HG02981 (cell line): ENCODE data around the gene MON2.
A peak's percentile ranks its signal among the peaks of the same experiment; 100 is the strongest.
"Not testable (repeated sequence)": the region's sequence is repeated elsewhere in the genome, so short reads cannot be mapped to it uniquely, and the experiment has no call there.

Experiments
- ATAC-seq: cut with Tn5 transposase; IDR thresholded peaks from one replicate; pipeline ENCODE4 v1.9.1; 2021; ENCODE audit warnings: mild to moderate bottlenecking, moderate library complexity; ENCODE audit not compliant: unreplicated experiment

MON2 gene

DNA sequence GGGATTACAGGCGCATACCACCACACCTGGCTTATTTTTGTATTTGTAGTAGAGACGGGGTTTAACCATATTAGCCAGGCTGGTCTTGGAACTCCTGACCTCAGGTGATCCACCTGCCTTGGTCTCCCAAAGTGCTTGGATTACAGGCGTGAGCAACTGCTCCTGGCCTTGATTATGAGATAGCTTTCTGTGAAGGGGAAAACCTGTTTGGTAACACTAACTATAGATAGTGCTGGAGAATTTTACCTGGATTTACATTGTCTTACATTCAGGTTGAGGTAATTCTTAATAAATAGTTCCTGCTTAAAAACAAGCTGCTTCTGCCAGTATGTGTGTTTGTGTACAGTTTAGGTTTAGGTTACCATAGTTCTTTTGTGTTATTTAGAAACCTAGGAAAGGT lies 77.1 kb downstream of the MON2 start:
- no peak for ATAC-seq

GRCh38 chr12:62552906-62553556 lies 86.4 kb downstream of the MON2 start:
- ATAC-seq = no peak

GRCh38 chr12:62559366-62559765 lies 92.7 kb downstream of the MON2 start:
- not testable (repeated sequence) for ATAC-seq

DNA sequence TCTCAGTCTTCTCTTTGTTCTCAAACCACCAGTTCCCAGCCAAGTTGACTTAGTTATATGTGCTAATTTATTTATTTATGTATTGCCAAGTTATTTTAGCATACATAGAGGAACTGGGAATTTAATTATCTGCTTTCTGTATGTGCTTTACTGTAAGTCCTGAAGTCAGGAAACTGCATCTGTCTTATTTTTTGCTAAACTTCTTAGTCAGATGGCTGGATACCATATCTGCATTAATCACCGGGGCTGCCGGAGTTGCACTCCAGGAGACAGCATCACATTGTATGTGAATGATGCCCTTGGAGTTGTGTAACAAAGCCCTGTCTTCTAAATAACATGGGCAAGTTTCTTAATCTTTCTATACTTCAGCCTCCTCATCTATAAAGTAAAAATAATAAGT lies 96.2 kb downstream of the MON2 start:
- no peak for ATAC-seq

DNA sequence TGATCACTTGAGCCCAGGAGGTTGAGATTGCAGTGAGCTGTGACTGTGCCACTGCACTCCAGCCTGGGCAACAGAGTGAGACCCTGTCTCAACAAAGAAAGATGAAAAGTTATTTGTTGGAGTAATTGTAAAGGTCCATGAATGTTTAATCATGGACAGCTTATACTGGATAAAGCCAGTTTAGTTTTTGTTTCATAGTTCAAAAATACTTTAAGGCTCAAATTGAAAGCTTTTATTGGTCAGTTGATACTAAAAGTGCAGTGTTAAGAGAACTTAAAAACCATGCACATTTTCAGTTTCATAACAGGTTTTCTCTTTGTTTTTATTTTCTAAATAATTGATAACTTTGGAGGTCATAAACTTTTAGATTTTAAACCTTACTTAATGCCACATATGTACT lies 108.4 kb downstream of the MON2 start:
- peak; percentile 82 for ATAC-seq

DNA sequence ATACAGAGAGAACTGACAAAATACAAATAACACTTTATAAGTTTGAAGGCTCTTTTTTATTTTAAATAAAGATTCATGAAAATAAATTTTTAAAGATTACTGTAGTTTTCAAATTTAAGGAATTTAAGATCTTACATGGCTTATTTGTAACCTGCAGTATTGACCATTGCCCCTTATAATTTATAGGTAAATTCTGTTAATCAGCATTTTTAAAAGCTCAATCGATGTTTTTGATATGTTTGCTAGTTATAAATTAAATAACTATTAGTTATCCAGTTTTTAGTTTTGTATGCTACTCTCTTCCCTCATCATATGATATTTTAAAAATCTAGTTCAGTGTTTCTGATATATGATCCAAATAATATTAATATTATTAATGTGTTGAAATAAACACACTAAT lies 109.9 kb downstream of the MON2 start:
- ATAC-seq = no peak

GRCh38 chr12:62578726-62579125 lies 112.1 kb downstream of the MON2 start:
- no peak for ATAC-seq

GRCh38 chr12:62581288-62582064 lies 114.8 kb downstream of the MON2 start:
- ATAC-seq = peak; percentile 72

- ATAC-seq = no peak
Measured at GRCh38 chr12:62582065-62582366, 115.4 kb downstream of the MON2 start.

GRCh38 chr12:62584619-62585018 lies 118.0 kb downstream of the MON2 start:
- ATAC-seq = no peak

GRCh38 chr12:62586850-62587249 lies 120.2 kb downstream of the MON2 start:
- ATAC-seq = no peak

GRCh38 chr12:62588916-62589315 lies 122.3 kb downstream of the MON2 start:
- no peak for ATAC-seq

DNA sequence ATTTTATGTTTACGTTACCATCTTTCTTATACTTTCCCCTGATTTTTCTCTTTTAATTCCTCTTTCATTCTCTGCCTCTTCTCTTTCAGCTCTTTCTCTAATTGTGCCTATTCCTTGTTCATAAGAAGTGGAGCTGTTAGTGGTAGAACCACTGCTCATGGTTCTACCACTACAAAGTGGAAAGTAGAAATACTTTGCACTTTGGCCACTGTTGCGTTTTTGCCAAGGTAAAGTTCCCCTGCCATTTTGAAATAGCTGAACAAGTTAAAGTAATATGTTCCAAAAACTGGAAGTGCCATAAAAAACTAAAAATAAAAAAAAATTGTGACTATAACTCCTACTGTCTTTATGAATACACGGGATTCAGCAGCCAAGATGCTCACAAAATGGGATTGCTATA lies 130.6 kb downstream of the MON2 start:
- ATAC-seq = no peak

GRCh38 chr12:62598846-62599245 lies 132.2 kb downstream of the MON2 start:
- ATAC-seq = no peak

DNA sequence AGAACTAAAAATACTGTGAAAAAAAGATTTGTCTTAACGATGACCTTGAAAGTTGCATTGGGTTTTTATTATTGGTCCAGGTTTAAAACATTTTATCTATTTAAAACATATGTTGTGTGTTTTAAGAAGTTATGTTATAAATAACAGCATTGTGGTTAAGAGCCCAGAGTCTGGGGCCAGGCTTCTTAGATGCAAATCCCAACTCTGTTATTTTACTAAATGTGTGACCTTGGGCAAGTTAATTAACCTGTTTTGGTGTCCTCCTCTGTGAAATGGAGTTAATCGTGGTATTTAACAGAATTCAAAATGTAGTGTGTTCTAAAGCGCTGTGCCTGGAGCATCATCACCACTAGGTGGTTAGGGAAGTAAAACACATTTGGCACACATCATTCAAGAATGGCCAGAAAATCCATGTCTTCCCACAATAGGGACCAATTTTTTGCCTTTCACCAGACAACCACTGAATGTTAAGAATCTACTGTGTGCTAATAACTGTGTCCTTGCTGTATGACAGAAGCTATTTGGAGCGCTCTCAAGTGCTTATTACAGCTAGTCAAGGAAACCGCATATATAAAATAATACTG lies 133.3 kb downstream of the MON2 start:
- no peak for ATAC-seq

DNA sequence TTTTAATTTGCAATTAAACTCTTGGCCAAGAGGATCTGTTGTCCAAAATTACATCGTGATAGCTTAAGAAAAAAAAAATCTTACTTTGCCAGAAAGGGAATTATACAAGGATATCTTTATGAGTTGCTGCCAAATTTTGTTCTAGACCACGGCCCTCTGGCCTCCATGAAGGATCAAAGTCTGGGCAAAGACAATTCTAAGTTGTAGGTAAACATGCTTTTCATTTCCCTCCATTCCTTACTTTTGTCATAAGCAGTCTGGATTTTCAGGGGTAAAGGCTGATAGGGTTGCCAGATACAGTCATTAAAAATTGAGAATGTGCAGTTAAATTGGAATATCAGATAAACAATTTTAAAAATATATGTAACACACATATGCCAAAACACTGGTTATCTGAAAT lies 135.1 kb downstream of the MON2 start:
- ATAC-seq = no peak

DNA sequence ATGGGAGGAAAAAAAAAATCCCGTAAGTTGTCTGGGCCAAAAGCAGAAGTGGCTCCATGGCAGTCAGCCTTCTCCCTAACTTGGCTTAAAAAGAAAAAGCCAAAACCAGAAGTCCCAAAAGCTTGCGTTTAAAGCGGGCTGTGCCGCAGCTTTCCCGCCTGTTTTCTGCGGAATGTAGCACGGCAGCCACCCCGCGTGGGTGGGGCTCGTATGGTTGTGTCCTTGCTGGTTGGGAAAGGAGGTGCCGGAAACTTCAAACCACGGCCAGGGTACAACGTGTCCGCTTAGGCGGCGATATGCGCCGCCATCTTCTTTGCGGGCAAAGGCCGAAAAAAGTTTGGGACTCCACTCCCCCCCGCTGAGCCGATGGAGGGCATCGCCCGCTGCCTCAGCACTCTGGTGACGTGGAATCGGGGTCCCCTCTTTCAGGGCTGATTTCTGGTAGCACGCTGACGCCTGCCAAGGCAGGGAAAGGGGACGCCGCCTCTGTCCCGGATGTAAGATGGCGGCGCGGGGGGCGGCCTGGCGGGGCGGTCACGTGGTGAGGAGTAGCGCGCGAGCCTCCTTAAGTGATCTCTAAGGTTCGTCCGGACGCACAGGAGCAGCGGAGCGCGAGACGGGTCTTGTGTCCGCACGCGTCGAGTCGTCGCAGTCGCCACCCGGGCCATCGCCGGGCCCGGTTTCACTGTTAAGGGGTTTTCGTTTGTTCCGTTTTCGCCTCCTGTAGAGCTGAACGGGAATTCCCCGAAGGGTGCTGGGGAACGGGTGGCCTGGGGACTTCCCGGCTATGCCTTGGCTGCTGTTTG lies 135.8 kb downstream of the MON2 start:
- peak; percentile 59 for ATAC-seq

DNA sequence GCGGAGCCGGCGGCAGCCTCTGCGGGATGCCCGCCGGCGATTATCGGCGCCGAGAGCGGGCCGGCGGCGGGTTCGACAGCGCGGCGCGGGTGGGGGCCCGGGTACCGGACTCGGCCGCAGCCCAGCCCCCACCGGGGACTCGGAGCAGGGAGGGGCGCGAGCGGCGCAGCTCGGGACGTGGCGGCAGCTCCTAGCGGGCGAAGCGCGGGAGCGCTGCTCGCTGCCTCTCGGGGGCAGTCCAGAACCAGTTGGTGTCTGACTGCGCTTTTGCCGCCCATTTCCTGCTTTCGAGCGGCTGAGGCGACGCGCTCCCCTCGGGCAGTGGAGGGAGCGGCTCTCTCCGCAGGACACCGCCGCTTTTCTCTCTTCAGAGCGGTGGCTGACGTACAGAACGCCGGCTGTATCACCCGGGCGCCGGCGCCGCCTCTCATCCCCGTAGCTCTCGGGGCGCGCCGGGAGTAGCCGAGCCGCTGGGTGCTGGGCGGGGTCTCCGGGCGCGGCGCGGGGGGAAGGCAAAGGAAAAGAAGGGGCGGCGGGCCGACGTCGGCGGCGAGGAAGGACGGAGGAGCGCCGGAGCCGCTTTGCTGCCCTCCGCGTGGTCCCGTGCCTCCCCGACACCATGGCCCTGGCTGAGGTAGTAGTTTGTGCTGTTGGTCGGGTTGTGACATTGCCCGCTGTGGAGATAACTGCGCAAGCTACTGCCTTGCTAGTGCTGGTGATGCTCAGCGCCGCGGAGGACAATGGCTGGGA lies 136.6 kb downstream of the MON2 start:
- peak; percentile 67 for ATAC-seq

- ATAC-seq = no peak
Measured at GRCh38 chr12:62603811-62604098, 137.1 kb downstream of the MON2 start.

DNA sequence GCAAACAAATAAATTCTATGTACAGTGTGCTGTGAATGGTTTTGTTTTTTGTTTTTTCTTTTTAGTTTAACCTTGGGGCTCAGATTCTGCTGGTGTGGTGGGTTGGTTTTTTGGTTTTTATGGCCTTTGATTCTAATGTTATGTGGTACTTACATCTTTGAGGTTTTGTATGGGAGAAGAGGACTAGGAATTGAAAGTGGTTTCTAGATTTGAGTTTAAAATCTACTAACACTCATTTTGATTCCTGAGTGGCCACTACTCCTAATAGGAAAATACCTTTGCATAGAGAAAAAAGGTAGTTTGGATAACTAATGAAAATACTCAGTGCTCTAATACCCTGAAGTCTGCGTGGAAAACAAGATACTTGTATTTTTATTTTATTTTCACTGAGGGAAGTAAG lies 137.7 kb downstream of the MON2 start:
- ATAC-seq = no peak

GRCh38 chr12:62604871-62605270 lies 138.2 kb downstream of the MON2 start:
- no peak for ATAC-seq
